ENCODE data around the gene NPHP4. TPM values are rescaled to one million over a fixed set of nuclear protein-coding genes. Genes with fewer than 3 reads are reported as not detected.

Gene NPHP4
- total RNA-seq, 2 donors from 2014 or later = 6.2 to 15.9 TPM

DNA sequence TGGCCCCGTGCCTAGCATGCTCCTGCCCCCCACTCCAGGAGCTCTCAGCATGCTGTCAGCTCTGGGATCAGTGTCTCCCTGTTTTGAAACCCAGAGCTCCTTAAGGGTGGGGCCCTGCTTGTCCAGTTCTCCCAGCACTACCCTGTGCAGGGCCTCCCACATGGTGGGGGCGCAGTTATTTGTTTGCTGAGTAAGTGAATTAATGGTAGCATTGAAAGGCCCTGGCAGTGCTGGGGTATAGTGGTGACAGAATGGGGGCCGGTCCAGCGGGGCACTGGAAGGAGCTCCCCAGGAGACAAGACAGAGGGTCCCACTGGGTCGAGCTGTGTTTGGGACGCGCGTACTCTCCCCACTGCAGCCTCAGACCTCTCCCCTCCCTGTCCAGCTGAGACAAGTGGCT lies 99.9 kb downstream of the NPHP4 start:
- Histone ChIP-seq H3K9ac (ENCODE audit: low read depth in 2 of 2, low read length in 2 of 2) (no peak overlapping the region), H3K4me3 (no peak overlapping the region), H3K27ac (no peak overlapping the region), H3K9me3 (no peaks in the 10 kb centered on the region), H3K4me1 (no peaks in the 10 kb centered on the region), H3K27me3 (no peaks in the 10 kb centered on the region), H3K36me3 (no peaks in the 10 kb centered on the region)
- no peak for DNase-seq
- TF ChIP-seq, protein P1, sequence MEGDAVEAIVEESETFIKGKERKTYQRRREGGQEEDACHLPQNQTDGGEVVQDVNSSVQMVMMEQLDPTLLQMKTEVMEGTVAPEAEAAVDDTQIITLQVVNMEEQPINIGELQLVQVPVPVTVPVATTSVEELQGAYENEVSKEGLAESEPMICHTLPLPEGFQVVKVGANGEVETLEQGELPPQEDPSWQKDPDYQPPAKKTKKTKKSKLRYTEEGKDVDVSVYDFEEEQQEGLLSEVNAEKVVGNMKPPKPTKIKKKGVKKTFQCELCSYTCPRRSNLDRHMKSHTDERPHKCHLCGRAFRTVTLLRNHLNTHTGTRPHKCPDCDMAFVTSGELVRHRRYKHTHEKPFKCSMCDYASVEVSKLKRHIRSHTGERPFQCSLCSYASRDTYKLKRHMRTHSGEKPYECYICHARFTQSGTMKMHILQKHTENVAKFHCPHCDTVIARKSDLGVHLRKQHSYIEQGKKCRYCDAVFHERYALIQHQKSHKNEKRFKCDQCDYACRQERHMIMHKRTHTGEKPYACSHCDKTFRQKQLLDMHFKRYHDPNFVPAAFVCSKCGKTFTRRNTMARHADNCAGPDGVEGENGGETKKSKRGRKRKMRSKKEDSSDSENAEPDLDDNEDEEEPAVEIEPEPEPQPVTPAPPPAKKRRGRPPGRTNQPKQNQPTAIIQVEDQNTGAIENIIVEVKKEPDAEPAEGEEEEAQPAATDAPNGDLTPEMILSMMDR (IDR thresholded peaks at IDR 0.05) = no peak
- intact Hi-C loops (cut with DNase I) = no loop called here

DNA sequence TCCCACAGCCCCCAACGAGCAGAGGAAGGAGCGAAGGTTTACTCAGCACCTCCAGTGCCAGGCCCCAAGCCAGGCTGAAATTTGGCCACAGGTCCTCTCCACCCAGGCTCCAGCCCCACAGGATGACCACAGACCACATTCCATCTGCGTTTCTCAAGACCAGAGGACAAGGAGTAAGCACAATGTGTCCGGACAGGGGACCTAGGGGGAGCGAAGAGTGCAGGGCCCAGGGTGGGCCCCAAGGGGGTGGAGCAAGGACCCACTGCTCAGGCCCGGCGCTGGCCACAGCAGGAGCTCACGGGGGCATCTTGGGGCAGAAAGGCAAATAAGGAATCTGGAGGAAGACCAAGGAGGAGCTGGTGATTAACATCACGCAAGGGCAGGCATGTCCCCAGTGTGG lies 100.5 kb downstream of the NPHP4 start:
- H3K4me1 ChIP-seq = no peaks in the 10 kb centered on the region
- no peaks in the 10 kb centered on the region for H3K9me3 ChIP-seq
- no peaks in the 10 kb centered on the region for H3K27me3 ChIP-seq
- H3K27ac ChIP-seq = no peak overlapping the region
- no peaks in the 10 kb centered on the region for H3K36me3 ChIP-seq
- no peak overlapping the region for H3K9ac ChIP-seq (ENCODE audit: low read depth in 2 of 2, low read length in 2 of 2)
- TF ChIP-seq, protein P1 (IDR thresholded peaks at IDR 0.05) = no peak
- no peak for DNase-seq
- intact Hi-C loops (cut with DNase I) = no loop called here
- no peak overlapping the region for H3K4me3 ChIP-seq

DNA sequence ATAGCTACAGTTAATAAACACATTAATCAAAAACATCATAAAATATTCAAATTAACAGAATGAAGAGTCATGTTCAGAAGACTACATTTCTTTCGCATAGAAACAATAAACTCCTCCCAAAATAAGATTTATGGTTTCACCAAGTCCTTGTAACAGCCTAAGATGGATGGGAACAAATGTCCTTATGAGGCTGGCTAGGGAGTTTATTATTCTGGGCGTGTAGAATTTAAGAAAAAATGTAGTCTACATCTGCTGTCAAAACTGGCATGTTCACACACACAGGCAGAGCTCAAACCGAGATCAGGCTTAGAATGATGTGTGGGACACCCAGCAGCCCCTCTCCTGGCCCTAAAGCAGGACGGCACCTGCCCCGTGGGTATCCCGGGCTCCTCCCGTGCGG lies 101.1 kb downstream of the NPHP4 start:
- H3K9me3 ChIP-seq = no peaks in the 10 kb centered on the region
- H3K36me3 ChIP-seq = no peaks in the 10 kb centered on the region
- no peaks in the 10 kb centered on the region for H3K27me3 ChIP-seq
- H3K4me3 ChIP-seq = no peak overlapping the region
- no peak overlapping the region for H3K27ac ChIP-seq
- no peaks in the 10 kb centered on the region for H3K4me1 ChIP-seq
- intact Hi-C loops (cut with DNase I) = no loop called here
- DNase-seq = no peak
- no peak overlapping the region for H3K9ac ChIP-seq (ENCODE audit: low read depth in 2 of 2, low read length in 2 of 2)
- TF ChIP-seq, protein P1 (IDR thresholded peaks at IDR 0.05) = no peak

DNA sequence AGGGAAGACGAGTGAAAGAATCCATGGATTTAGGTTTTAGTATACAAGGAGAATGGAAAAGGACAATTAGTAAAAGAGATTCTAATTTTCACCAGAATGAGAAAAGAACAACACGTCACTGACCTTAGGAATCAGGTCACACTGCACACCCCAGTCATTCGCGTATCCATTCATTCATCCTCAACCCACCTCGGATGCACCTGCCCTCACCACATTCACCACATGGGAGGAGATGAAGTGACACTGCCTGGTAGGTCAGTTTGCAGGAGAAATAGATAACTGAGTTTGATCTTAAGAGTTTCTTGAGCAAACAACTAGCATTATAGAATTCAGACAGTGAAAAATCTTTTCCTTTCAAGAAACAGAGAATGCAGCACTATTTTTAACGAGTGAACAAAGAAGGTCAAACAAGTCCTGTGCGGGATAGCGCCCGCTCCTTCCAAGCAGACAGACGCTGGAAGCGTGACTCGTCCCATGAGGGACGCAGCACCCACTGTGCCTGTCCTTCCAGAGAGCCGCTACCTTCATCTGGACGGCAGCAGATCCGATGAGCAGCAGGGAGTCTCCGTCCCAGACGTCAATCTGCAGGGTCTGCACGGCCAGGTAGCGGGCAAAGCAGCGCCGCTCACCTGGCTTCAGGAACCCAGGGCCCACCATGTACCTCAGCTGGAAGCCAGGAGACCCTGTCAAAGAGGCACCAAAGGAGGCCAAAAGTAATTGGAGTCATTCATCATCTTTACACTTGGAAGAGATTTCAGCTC lies 101.7 kb downstream of the NPHP4 start:
- Histone ChIP-seq H3K9me3 (no peaks in the 10 kb centered on the region), H3K4me3 (no peak overlapping the region), H3K9ac (ENCODE audit: low read depth in 2 of 2, low read length in 2 of 2) (no peak overlapping the region), H3K27ac (no peak overlapping the region), H3K4me1 (no peaks in the 10 kb centered on the region), H3K36me3 (no peaks in the 10 kb centered on the region), H3K27me3 (no peaks in the 10 kb centered on the region)
- no peak for DNase-seq
- intact Hi-C loops (cut with DNase I) = no loop called here
- TF ChIP-seq, protein P1 (IDR thresholded peaks at IDR 0.05) = no peak

DNA sequence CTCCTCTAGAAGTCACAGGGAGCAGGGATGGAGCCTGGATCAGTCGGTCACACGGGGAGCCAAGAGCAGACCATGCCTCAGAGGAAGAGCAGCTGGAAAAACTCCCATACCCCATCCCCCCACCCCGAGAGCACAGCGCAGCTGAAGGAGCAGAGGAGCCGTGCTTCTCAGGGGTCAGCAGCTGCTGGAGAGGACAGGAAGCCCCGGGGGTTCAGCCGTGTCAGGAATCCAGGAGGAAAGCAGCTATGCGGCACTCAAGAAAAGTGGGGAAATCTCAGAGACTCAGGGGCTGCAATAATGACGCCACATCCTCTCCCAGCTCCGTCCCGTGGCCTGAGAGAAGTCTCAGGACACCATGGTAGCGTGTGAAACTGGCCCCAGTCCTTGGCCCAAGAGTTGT lies 102.3 kb downstream of the NPHP4 start:
- Histone ChIP-seq H3K4me1 (no peaks in the 10 kb centered on the region), H3K4me3 (no peak overlapping the region), H3K36me3 (no peaks in the 10 kb centered on the region), H3K9ac (ENCODE audit: low read depth in 2 of 2, low read length in 2 of 2) (no peak overlapping the region), H3K27ac (no peak overlapping the region), H3K27me3 (no peaks in the 10 kb centered on the region), H3K9me3 (no peaks in the 10 kb centered on the region)
- TF ChIP-seq, protein P1 (IDR thresholded peaks at IDR 0.05) = no peak
- no peak for DNase-seq
- intact Hi-C loops (cut with DNase I) = no loop called here
